ENCODE results near the gene ATG5. TPM values are rescaled to one million over a fixed set of nuclear protein-coding genes. Genes with fewer than 3 reads are reported as not detected.

Gene ATG5
- total RNA-seq, 1 experiment from 2014 or later, result 26.9 TPM

- intact Hi-C loops (cut with micrococcal nuclease; ENCODE audit: unreplicated experiment), result loop anchor here (1.0 kb wide), 3 partner anchors 21 to 227 kb away; partner anchors contain the start of gene CRYBG1
- H3K36me3 Mint-ChIP-seq (ENCODE audit: insufficient read depth, unreplicated experiment), result no peaks in the 10 kb centered on the region
- peak; percentile 56 to 66 for DNase-seq
- Histone ChIP-seq H3K4me3 (ENCODE audit: low read depth, low read length) (no peak overlapping the region), H3K9me3 (no peaks in the 10 kb centered on the region), H3K27me3 (replicated peaks; ENCODE audit: control insufficient read depth, insufficient read depth, low read length) (no peaks in the 10 kb centered on the region), H3K36me3 (ENCODE audit: control insufficient read depth, insufficient read depth, low read length) (no peaks in the 10 kb centered on the region), H3K4me1 (no peaks in the 10 kb centered on the region)
- no TSS peak for BruUV-seq (replicated peaks)
- no peaks in the 10 kb centered on the region for H3K9me3 Mint-ChIP-seq (ENCODE audit: unreplicated experiment)
- H3K4me1 Mint-ChIP-seq (ENCODE audit: low read depth, unreplicated experiment), result peaks cover 6% of the 10 kb centered on the region
- CTCF ChIA-PET, result interaction anchor here (0.5 to 1.4 kb wide), 11 partner anchors 8 to 658 kb away, joined by 3 to 9 read pairs (median 5); partner anchors contain the start of genes ATG5 and CRYBG1
- no peak overlapping the region for H3K27ac Mint-ChIP-seq (ENCODE audit: unreplicated experiment)
- peak; percentile 75 to 84 for TF ChIP-seq CTCF (IDR thresholded peaks at IDR 0.05; ENCODE audit: insufficient read depth in 1 of 2, low read depth in 1 of 2, low read length in 1 of 2, severe bottlenecking in 1 of 2, unreplicated experiment in 1 of 2)
- no peak overlapping the region for H3K4me3 Mint-ChIP-seq (ENCODE audit: unreplicated experiment)
- peaks cover 6% of the 10 kb centered on the region for H3K27me3 Mint-ChIP-seq (ENCODE audit: insufficient read depth, unreplicated experiment)
- POLR2A ChIA-PET, result no interaction called here
These were observed 13.9 kb upstream of the ATG5 start for GRCh38 chr6:106339334-106340029.

- Mint-ChIP-seq H3K4me3 (ENCODE audit: unreplicated experiment) (no peak overlapping the region), H3K4me1 (ENCODE audit: low read depth, unreplicated experiment) (peaks cover 6% of the 10 kb centered on the region), H3K27me3 (ENCODE audit: insufficient read depth, unreplicated experiment) (peaks cover 8% of the 10 kb centered on the region), H3K9me3 (ENCODE audit: unreplicated experiment) (no peaks in the 10 kb centered on the region), H3K36me3 (ENCODE audit: insufficient read depth, unreplicated experiment) (no peaks in the 10 kb centered on the region), H3K27ac (ENCODE audit: unreplicated experiment) (no peak overlapping the region)
- Histone ChIP-seq H3K4me3 (ENCODE audit: low read depth, low read length) (no peak overlapping the region), H3K4me1 (no peaks in the 10 kb centered on the region), H3K9me3 (no peaks in the 10 kb centered on the region), H3K27me3 (replicated peaks; ENCODE audit: control insufficient read depth, insufficient read depth, low read length) (no peaks in the 10 kb centered on the region; the same call in 1 of the 2 replicates), H3K36me3 (ENCODE audit: control insufficient read depth, insufficient read depth, low read length) (no peaks in the 10 kb centered on the region)
- TF ChIP-seq CTCF (IDR thresholded peaks at IDR 0.05; ENCODE audit: insufficient read depth in 1 of 2, low read depth in 1 of 2, low read length in 1 of 2, severe bottlenecking in 1 of 2, unreplicated experiment in 1 of 2), result peak; percentile 54 to 62
- BruUV-seq (replicated peaks), result no TSS peak
- intact Hi-C loops (cut with micrococcal nuclease; ENCODE audit: unreplicated experiment), result loop anchor here (1.0 kb wide), 3 partner anchors 110 to 644 kb away; no protein-coding TSS in a partner anchor
- POLR2A ChIA-PET, result interaction anchor here (0.6 to 1.3 kb wide), 4 partner anchors 9 to 112 kb away, joined by 4 to 8 read pairs (median 6); partner anchors contain the start of gene ATG5
- CTCF ChIA-PET, result interaction anchor here (0.7 to 1.3 kb wide), 10 partner anchors 9 to 784 kb away, joined by 3 to 12 read pairs (median 4); partner anchors contain the start of genes ATG5 and CRYBG1
- DNase-seq, result peak; percentile 54 to 57
These were observed 9.3 kb upstream of the ATG5 start for GRCh38 chr6:106334646-106335448.

DNA sequence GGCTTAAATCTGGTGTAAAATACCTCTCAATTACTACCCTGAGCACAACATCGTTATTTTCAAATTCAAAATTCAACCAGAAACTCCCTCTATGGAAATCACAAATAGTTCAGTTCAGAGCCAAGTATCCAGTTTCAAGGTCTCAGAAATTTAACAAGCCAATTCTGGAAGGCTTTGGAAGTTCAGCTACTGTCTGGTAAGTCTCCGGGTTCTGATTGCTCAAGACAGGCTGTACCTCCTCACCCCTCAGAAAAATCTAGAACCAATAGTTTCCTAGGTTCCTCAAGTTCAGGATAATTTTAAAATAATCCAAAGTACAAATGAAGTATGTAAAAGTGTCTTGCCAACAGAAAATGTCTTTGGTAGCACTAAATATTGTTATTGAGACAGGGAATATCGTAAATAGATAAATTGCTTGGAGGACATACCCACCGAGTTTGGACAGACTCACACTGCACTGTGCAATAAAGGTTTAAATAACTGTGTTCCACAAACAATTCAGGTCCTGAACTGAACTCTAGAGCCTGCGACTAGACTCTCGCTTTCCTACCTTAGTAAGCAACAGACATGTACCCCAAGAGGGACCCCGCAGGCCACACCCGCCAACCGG, 729 bp downstream of the ATG5 start:
- Mint-ChIP-seq H3K36me3 (ENCODE audit: insufficient read depth, unreplicated experiment) (peaks cover 10% of the 10 kb centered on the region), H3K9me3 (ENCODE audit: unreplicated experiment) (peaks cover 10% of the 10 kb centered on the region), H3K27me3 (ENCODE audit: insufficient read depth, unreplicated experiment) (peaks cover 11% of the 10 kb centered on the region), H3K27ac (ENCODE audit: unreplicated experiment) (peak overlapping the region; percentile 98), H3K4me1 (ENCODE audit: low read depth, unreplicated experiment) (peaks cover 18% of the 10 kb centered on the region), H3K4me3 (ENCODE audit: unreplicated experiment) (peak overlapping the region; percentile 97)
- CTCF ChIA-PET, result interaction anchor here (1.0 to 1.4 kb wide), 2 partner anchors 10 to 15 kb away, joined by 7 to 8 read pairs; no protein-coding TSS in a partner anchor
- H3K36me3 ChIP-seq (ENCODE audit: control insufficient read depth, insufficient read depth, low read length), result no peaks in the 10 kb centered on the region
- H3K9me3 ChIP-seq, result no peaks in the 10 kb centered on the region
- no peak for DNase-seq
- intact Hi-C loops (cut with micrococcal nuclease; ENCODE audit: unreplicated experiment), result loop anchor here (1.0 kb wide), 1 partner anchor 239 kb away; the partner anchor contains the start of gene PRDM1
- H3K27me3 ChIP-seq (replicated peaks; ENCODE audit: control insufficient read depth, insufficient read depth, low read length), result no peaks in the 10 kb centered on the region
- TF ChIP-seq CTCF (IDR thresholded peaks at IDR 0.05; ENCODE audit: insufficient read depth in 1 of 2, low read depth in 1 of 2, low read length in 1 of 2, severe bottlenecking in 1 of 2, unreplicated experiment in 1 of 2), result no peak
- H3K4me1 ChIP-seq, result peaks cover 11% of the 10 kb centered on the region
- BruUV-seq (replicated peaks), result TSS peak; percentile 61
- H3K4me3 ChIP-seq (ENCODE audit: low read depth, low read length), result peak overlapping the region; percentile 56
- POLR2A ChIA-PET, result interaction anchor here (0.5 to 1.0 kb wide), 3 partner anchors 10 to 97 kb away, joined by 3 to 4 read pairs (median 4); no protein-coding TSS in a partner anchor

Measured in Caco-2 (cell line).